BLaER1 treated with 17β-estradiol and CSF1 and Interleukin-3, amounts not matched to agents 10 nM and 100 nM (cell line): ENCODE measurements around the gene RNF17.

Source experiments
- H3K27ac ChIP-seq, 11 experiments: shearing (Covaris generic); formaldehyde crosslinking; 2 replicates each; pipeline ENCODE4 v1.8.1; 2022
- H3K27me3 ChIP-seq, 11 experiments: shearing (Covaris generic); formaldehyde crosslinking; 2 replicates each; pipeline ENCODE4 v1.8.1; 2022
- H3K36me3 ChIP-seq, 11 experiments: shearing (Covaris generic); formaldehyde crosslinking; 2 replicates each; pipeline ENCODE4 v1.8.1; 2022
- H3K4me1 ChIP-seq, 10 experiments: shearing (Covaris generic); formaldehyde crosslinking; 2 replicates each; pipeline ENCODE4 v1.8.1; 2022
- H3K4me2 ChIP-seq, 11 experiments: shearing (Covaris generic); formaldehyde crosslinking; 2 replicates each; pipeline ENCODE4 v1.8.1; 2022
- H3K4me3 ChIP-seq, 10 experiments: shearing (Covaris generic); formaldehyde crosslinking; 2 replicates each; pipeline ENCODE4 v1.8.1; 2022
- H3K9ac ChIP-seq, 11 experiments: shearing (Covaris generic); formaldehyde crosslinking; 2 replicates each; pipeline ENCODE4 v1.8.1; 2022
- H3K9me3 ChIP-seq, 11 experiments: shearing (Covaris generic); formaldehyde crosslinking; replicated peaks in 1 of 11; 2 replicates each; pipeline ENCODE4 v1.8.1; 2022
- H4K20me1 ChIP-seq, 11 experiments: shearing (Covaris generic); formaldehyde crosslinking; 2 replicates each; pipeline ENCODE4 v1.8.1; 2022
- Cebpa-rat ChIP-seq, 11 experiments: shearing (Covaris generic); IDR thresholded peaks; 2 replicates each; pipeline ENCODE4 v1.8.1; 2022

Gene RNF17

GRCh38 chr13:24921003-24921402 lies 157.0 kb downstream of the RNF17 start:
- H3K36me3 ChIP-seq: peaks cover 0 to 5% (median 0%) of the 10 kb centered on the region in 11 experiments; a peak in 2 of 22 replicates
- no peaks in the 10 kb centered on the region for H3K27me3 ChIP-seq
- no peak for TF ChIP-seq Cebpa-rat (IDR thresholded peaks at IDR 0.05)
- no peak overlapping the region for H3K27ac ChIP-seq
- no peak overlapping the region; a peak in 1 of 20 replicates for H3K4me3 ChIP-seq
- no peaks in the 10 kb centered on the region for H3K9me3 ChIP-seq
- peaks cover 12 to 23% (median 18%) of the 10 kb centered on the region in 10 experiments for H3K4me1 ChIP-seq
- peak overlapping the region; percentile 74 to 89 (median 81); a peak in 19 of 22 replicates for H3K4me2 ChIP-seq
- H4K20me1 ChIP-seq: peaks cover 0 to 21% (median 0%) of the 10 kb centered on the region in 11 experiments; a peak in 6 of 22 replicates
- H3K9ac ChIP-seq: no peak overlapping the region

- Histone ChIP-seq H3K4me2 (peak overlapping the region; percentile 74 to 89 (median 81)), H3K4me3 (peak overlapping the region; percentile 78 to 95 (median 86)), H3K27ac (peak overlapping the region; percentile 17 to 97 (median 92); a peak in 21 of 22 replicates), H3K27me3 (no peaks in the 10 kb centered on the region), H3K9me3 (no peaks in the 10 kb centered on the region), H3K36me3 (peaks cover 0 to 5% (median 0%) of the 10 kb centered on the region in 11 experiments; a peak in 2 of 22 replicates), H3K4me1 (peaks cover 12 to 23% (median 18%) of the 10 kb centered on the region in 10 experiments), H4K20me1 (peaks cover 0 to 21% (median 0%) of the 10 kb centered on the region in 11 experiments; a peak in 4 of 22 replicates), H3K9ac (peak overlapping the region; percentile 79 to 93 (median 90))
- TF ChIP-seq Cebpa-rat (IDR thresholded peaks at IDR 0.05): no peak
Observed at GRCh38 chr13:24921881-24922280, 157.9 kb downstream of the RNF17 start.

DNA sequence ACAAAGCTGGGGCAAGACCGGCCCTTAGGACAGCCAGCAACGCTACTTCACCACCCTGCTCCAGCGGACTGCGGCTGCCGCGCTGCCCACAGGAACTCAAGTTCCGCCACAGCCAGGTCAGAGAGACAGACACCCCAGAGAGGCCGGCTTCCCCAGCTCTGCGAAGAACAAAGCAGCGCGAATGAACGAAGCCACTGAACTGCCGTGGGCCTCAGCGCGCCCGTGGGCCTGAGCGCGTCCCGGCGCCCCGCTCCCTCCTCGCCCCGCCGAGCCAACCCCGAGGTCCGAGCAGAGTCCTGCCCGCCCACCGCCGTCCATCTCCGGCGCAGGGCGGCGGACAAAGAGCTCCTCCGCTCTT lies 158.4 kb downstream of the RNF17 start:
- H3K27ac ChIP-seq: peak overlapping the region; percentile 17 to 97 (median 92); a peak in 21 of 22 replicates
- H3K4me3 ChIP-seq: peak overlapping the region; percentile 78 to 95 (median 86)
- peak overlapping the region; percentile 79 to 93 (median 90) for H3K9ac ChIP-seq
- H3K27me3 ChIP-seq: no peaks in the 10 kb centered on the region
- peaks cover 0 to 5% (median 0%) of the 10 kb centered on the region in 11 experiments; a peak in 2 of 22 replicates for H3K36me3 ChIP-seq
- no peak for TF ChIP-seq Cebpa-rat (IDR thresholded peaks at IDR 0.05)
- peaks cover 0 to 21% (median 0%) of the 10 kb centered on the region in 11 experiments; a peak in 4 of 22 replicates for H4K20me1 ChIP-seq
- no peaks in the 10 kb centered on the region for H3K9me3 ChIP-seq
- peak overlapping the region; percentile 74 to 89 (median 81) for H3K4me2 ChIP-seq
- H3K4me1 ChIP-seq: peaks cover 12 to 23% (median 18%) of the 10 kb centered on the region in 10 experiments

DNA sequence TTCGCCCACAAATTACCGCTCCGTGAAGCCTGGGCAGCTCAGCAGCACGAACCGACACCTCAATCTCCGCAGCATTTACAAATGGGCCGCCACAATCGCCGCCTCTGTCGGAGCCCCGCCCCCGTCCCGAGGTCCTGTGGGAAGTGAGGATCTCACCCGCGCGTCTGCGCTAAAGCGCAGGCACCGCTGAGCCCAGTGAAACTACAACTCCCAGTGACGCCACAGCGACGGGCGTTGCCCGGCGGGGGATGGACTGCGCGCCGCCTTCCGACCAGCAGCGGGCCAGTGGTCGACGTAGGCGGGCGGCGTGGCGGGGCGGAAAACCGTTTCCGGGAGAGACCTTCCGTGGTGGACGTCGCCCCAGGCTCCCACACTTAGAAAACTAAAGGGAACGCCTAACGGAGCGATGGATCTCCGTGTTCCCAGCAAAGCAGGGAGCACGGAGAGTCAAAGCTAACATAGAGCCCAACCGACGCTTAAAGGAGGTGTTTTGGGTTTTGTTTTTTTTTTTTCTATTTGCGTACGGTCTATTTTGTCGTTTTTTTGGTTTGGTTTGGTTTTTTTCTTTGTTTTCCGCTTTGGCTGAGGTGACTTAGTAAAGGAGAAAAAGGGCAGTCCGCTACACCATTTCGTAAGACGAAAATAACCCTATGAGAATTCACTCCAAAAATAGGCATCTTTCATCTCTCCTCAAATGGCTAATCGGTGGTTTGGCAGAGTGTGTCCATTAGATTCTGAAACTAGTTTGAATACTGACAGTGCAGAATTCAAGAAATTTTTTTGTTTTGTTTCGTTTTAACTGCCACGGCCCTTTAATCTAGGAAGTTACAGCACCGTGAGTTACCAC lies 159.0 kb downstream of the RNF17 start:
- Histone ChIP-seq H3K27ac (peak overlapping the region; percentile 87 to 97 (median 92)), H4K20me1 (peaks cover 0 to 21% (median 0%) of the 10 kb centered on the region in 11 experiments; a peak in 4 of 22 replicates), H3K4me2 (peak overlapping the region; percentile 76 to 89 (median 81)), H3K9me3 (no peaks in the 10 kb centered on the region), H3K36me3 (peaks cover 0 to 5% (median 0%) of the 10 kb centered on the region in 11 experiments; a peak in 2 of 22 replicates), H3K9ac (peak overlapping the region; percentile 86 to 93 (median 90)), H3K4me1 (peaks cover 12 to 23% (median 18%) of the 10 kb centered on the region in 10 experiments), H3K4me3 (peak overlapping the region; percentile 78 to 95 (median 86)), H3K27me3 (no peaks in the 10 kb centered on the region)
- TF ChIP-seq Cebpa-rat (IDR thresholded peaks at IDR 0.05): no peak

DNA sequence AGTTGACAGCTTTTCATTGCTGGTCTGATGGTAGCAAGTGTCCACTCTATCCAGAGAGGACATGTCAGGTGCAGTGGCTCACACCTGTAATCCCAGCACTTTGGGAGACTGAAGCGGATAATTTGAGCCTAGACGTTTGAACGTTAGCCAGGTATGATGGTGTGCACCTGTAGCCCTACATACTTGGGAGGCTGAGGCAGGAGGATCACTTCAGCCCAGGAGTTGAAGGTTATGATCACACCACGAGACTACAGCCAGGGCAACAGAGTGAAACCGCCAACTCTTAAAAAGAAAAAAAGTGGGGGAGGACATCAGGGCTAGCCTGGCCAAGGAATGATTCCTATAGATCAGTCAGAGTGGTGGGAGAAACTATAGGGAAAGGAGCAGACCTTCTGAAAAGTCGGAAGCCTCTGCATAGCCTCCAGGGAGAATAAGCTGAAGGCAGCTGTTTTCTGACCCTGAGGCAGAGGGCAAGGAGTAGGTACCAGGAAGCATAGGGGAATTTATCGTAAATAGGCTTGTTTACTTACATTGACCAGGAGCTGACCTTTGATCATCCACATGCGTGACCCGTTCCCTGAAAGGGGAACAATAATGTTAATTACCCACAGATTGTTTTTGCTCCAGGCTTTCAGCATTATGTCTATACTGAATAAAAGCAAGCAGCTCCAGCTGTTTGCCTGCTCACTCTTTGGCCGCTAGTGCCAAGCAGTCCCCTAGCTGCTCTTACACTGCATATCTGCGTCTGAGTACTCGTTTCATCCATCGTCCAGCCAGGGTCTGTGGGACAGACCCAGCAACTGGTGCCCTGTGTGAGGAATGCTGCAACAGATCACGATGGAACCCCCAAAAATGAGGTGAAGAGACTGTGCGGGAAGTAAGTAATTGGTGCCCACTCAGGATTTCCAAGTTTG lies 161.6 kb downstream of the RNF17 start:
- no peak for TF ChIP-seq Cebpa-rat (IDR thresholded peaks at IDR 0.05)
- Histone ChIP-seq H3K9ac (no peak overlapping the region), H3K4me2 (no peak overlapping the region), H3K4me1 (peaks cover 12 to 23% (median 18%) of the 10 kb centered on the region in 10 experiments), H3K4me3 (no peak overlapping the region), H3K27me3 (no peaks in the 10 kb centered on the region), H3K9me3 (no peaks in the 10 kb centered on the region), H3K27ac (no peak overlapping the region), H3K36me3 (no peaks in the 10 kb centered on the region; a peak in 1 of 22 replicates), H4K20me1 (peaks cover 0 to 8% (median 0%) of the 10 kb centered on the region in 11 experiments; a peak in 1 of 22 replicates)

DNA sequence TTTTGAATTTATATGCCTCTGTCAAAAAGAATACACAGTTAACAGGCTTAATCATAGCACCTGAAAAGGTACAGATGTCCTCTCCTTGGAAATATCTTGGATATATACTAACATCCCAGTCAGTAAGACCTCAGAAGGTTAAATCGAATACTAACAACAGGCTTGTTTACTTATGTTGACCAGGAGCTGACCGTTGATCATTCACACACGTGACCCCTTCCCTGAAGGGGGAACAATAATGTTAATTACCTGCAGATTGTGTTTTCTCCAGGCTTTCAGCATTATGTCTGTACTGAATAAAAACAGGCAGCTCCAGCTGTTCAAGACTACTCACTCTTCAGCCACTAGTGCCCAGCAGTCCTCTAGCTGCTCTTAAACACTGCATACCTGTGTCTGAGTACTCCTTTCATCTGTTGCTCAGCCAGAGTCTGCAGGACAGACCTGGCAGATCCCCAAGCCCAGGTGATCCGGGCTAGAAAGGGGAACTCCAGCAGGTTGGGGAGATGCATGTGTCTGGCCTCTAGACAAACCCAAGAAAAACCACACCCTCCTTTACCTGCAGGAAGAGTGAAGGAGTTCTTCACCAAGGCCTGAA lies 163.9 kb downstream of the RNF17 start:
- Histone ChIP-seq H3K27ac (no peak overlapping the region), H4K20me1 (no peaks in the 10 kb centered on the region), H3K36me3 (no peaks in the 10 kb centered on the region), H3K4me2 (no peak overlapping the region), H3K4me3 (no peak overlapping the region), H3K9ac (no peak overlapping the region), H3K27me3 (no peaks in the 10 kb centered on the region), H3K9me3 (no peaks in the 10 kb centered on the region; a peak in 1 of 22 replicates), H3K4me1 (peaks cover 0 to 7% (median 5%) of the 10 kb centered on the region in 10 experiments; a peak in 8 of 20 replicates)
- TF ChIP-seq Cebpa-rat (IDR thresholded peaks at IDR 0.05): no peak

GRCh38 chr13:24929196-24929595 lies 165.2 kb downstream of the RNF17 start:
- TF ChIP-seq Cebpa-rat (IDR thresholded peaks at IDR 0.05): no peak
- Histone ChIP-seq H3K9me3 (no peaks in the 10 kb centered on the region; a peak in 1 of 22 replicates), H3K4me2 (no peak overlapping the region), H3K27ac (no peak overlapping the region), H3K27me3 (no peaks in the 10 kb centered on the region), H4K20me1 (no peaks in the 10 kb centered on the region), H3K9ac (no peak overlapping the region), H3K4me3 (no peak overlapping the region), H3K4me1 (peaks cover 0 to under 1% (median 0%) of the 10 kb centered on the region in 10 experiments; a peak in 3 of 20 replicates), H3K36me3 (no peaks in the 10 kb centered on the region)
